Spleen (tissue), 7 donors: ENCODE results near the gene ARVCF.

Experiments
- CTCF ChIP-seq, 11 experiments: fragments of 200-600 bp in 7 of 11; fragments of 450-650 bp in 4 of 11; sonication (generic) in 4 of 11; IDR thresholded peaks in 8 of 11; conservative IDR thresholded peaks in 3 of 11; 1 replicate in 7 of 11; 2 replicates in 4 of 11; pipeline versions ENCODE4 v1.4.0 to v1.8.0; 2016 to 2021; ENCODE audit warnings: antibody characterized with exemption in 11 of 11, inconsistent platforms in 4 of 11, mild to moderate bottlenecking in 1 of 11
- POLR2A ChIP-seq, 3 donors: fragments of 450-650 bp; IDR thresholded peaks; one replicate each; pipeline ENCODE4 v1.5.1; 2017; ENCODE audit warnings: antibody characterized with exemption in 3 of 3, mild to moderate bottlenecking in 1 of 3
- donor health status: DM: no; HTN: no; CAD: no; lungs with moderate emphysema.
- donor health status: DM: no; HTN: no; CAD: no.
- donor health status: DM: no; HTN: no; CAD: no.

DNA sequence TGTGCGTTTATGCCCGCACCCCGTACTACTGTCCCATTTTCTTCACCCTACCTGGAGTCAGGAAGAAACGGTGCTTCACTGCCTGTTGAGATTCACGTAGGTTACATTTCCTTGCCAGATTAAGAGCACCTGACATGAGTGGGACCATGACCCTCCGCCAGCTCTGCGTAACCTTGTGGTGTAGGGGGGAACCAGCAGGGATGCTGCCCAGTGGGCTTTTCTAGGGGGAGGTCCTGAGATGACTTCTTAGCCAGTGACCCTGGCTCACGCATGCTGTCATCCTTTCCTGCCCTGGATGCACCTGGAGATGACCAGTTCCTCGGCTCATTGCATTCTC lies 967 bp upstream of the ARVCF start:
- TF ChIP-seq CTCF (IDR thresholded peaks at IDR 0.05 in 8 of 11, conservative IDR thresholded peaks at IDR 0.05 in 3 of 11) (no peak), POLR2A (IDR thresholded peaks at IDR 0.05) (no peak)
